BLaER1 treated with 17β-estradiol and CSF1 and Interleukin-3, amounts not matched to agents 10 nM and 100 nM (cell line): ENCODE measurements around the gene RBFOX2.

Source experiments
- H3K27ac ChIP-seq, 11 experiments: shearing (Covaris generic); formaldehyde crosslinking; 2 replicates each; pipeline ENCODE4 v1.8.1; 2022
- H3K27me3 ChIP-seq, 11 experiments: shearing (Covaris generic); formaldehyde crosslinking; 2 replicates each; pipeline ENCODE4 v1.8.1; 2022
- H3K36me3 ChIP-seq, 11 experiments: shearing (Covaris generic); formaldehyde crosslinking; 2 replicates each; pipeline ENCODE4 v1.8.1; 2022
- H3K4me1 ChIP-seq, 10 experiments: shearing (Covaris generic); formaldehyde crosslinking; 2 replicates each; pipeline ENCODE4 v1.8.1; 2022
- H3K4me2 ChIP-seq, 11 experiments: shearing (Covaris generic); formaldehyde crosslinking; 2 replicates each; pipeline ENCODE4 v1.8.1; 2022
- H3K4me3 ChIP-seq, 10 experiments: shearing (Covaris generic); formaldehyde crosslinking; 2 replicates each; pipeline ENCODE4 v1.8.1; 2022
- H3K9ac ChIP-seq, 11 experiments: shearing (Covaris generic); formaldehyde crosslinking; 2 replicates each; pipeline ENCODE4 v1.8.1; 2022
- H3K9me3 ChIP-seq, 11 experiments: shearing (Covaris generic); formaldehyde crosslinking; replicated peaks in 1 of 11; 2 replicates each; pipeline ENCODE4 v1.8.1; 2022
- H4K20me1 ChIP-seq, 11 experiments: shearing (Covaris generic); formaldehyde crosslinking; 2 replicates each; pipeline ENCODE4 v1.8.1; 2022
- Cebpa-rat ChIP-seq, 11 experiments: shearing (Covaris generic); IDR thresholded peaks; 2 replicates each; pipeline ENCODE4 v1.8.1; 2022

Gene RBFOX2

DNA sequence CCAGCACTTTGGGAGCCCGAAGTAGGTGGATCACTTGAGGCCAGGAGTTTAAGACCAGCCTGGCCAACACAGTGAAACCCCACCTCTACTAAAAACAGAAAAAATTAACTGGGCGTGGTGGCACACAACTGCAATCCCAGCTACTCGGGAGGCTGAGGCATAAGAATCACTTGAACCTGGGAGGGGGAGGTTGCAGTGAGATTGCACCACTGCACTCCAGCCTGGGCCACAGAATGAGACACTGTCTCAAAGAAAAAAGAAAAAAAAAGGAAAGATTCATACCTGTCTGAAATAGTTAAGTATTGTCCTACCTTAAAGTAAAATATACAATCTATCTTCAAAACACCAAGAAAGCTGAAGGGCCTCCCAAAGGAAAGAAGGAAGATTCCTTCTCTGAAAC is 20.1 kb downstream of the RBFOX2 start:
- H3K4me1 ChIP-seq: peaks cover 0 to 8% (median 0%) of the 10 kb centered on the region in 10 experiments; a peak in 1 of 20 replicates
- no peaks in the 10 kb centered on the region for H3K27me3 ChIP-seq
- H3K36me3 ChIP-seq: no peaks in the 10 kb centered on the region
- TF ChIP-seq Cebpa-rat (IDR thresholded peaks at IDR 0.05): no peak
- H3K27ac ChIP-seq: no peak overlapping the region
- H3K4me3 ChIP-seq: no peak overlapping the region
- H3K9ac ChIP-seq: no peak overlapping the region
- no peak overlapping the region for H3K4me2 ChIP-seq
- H3K9me3 ChIP-seq: no peaks in the 10 kb centered on the region
- H4K20me1 ChIP-seq: peaks cover 0 to 5% (median 0%) of the 10 kb centered on the region in 11 experiments; a peak in 2 of 22 replicates

DNA sequence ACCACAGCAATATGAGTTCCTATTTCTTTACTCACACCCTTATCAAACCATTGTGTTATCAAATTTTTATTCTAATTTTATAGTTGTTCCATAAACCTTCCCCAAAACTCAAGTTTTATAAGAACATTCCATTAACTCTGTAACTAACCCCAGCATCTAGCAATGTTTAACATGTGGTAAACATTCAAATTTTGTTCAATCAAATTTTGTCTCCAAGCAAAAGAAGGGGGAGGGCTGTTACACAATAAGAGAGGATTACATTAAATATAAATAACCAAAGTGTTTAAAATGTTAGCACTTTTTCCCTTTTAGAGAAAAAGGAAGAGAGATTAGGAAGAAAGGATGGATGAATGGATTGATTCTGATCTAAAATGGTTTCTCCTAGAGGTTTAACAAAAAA is 20.5 kb downstream of the RBFOX2 start:
- Histone ChIP-seq H3K9ac (no peak overlapping the region), H3K27me3 (no peaks in the 10 kb centered on the region), H3K9me3 (no peaks in the 10 kb centered on the region), H4K20me1 (peaks cover 0 to 5% (median 0%) of the 10 kb centered on the region in 11 experiments; a peak in 2 of 22 replicates), H3K4me1 (peaks cover 0 to 8% (median 0%) of the 10 kb centered on the region in 10 experiments; a peak in 1 of 20 replicates), H3K27ac (no peak overlapping the region), H3K36me3 (no peaks in the 10 kb centered on the region), H3K4me2 (no peak overlapping the region), H3K4me3 (no peak overlapping the region)
- no peak for TF ChIP-seq Cebpa-rat (IDR thresholded peaks at IDR 0.05)

DNA sequence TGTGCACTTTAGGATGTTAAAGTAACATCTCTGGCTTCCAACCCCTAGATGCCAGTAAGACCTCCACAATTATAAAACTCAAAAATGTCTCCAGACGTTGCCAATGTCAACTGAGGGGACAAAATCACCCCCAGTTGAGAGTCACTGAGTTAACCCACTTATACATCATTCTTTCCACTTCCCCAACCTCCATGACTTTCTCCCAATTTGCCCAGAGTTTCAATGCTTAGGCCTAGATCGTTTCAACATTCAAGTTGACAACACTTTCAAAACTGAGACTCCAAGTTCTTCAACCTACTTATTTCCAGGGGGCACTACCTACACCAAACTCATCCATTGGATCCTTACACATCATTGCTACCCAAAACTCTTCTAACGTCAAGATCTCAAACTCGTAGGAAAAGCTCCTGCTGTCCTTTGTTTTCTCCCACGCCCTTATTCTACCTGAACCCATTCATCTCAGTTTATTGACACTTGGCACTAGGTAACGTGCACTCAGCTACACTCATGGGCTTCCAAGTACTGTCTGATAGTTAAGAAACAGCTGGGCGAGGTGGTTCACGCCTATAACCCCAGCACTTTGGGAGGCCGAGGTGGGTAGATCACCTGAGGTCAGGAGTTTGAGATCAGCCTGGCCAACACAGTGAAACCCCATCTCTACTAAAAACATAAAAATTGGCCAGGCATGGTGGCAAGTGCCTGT is 24.5 kb downstream of the RBFOX2 start:
- Histone ChIP-seq H3K36me3 (no peaks in the 10 kb centered on the region), H3K9me3 (no peaks in the 10 kb centered on the region), H3K4me1 (peaks cover 0 to 4% (median 0%) of the 10 kb centered on the region in 10 experiments; a peak in 1 of 20 replicates), H4K20me1 (no peaks in the 10 kb centered on the region; a peak in 1 of 22 replicates), H3K4me3 (no peak overlapping the region), H3K27ac (no peak overlapping the region), H3K27me3 (no peaks in the 10 kb centered on the region), H3K4me2 (no peak overlapping the region), H3K9ac (no peak overlapping the region)
- TF ChIP-seq Cebpa-rat (IDR thresholded peaks at IDR 0.05): no peak

DNA sequence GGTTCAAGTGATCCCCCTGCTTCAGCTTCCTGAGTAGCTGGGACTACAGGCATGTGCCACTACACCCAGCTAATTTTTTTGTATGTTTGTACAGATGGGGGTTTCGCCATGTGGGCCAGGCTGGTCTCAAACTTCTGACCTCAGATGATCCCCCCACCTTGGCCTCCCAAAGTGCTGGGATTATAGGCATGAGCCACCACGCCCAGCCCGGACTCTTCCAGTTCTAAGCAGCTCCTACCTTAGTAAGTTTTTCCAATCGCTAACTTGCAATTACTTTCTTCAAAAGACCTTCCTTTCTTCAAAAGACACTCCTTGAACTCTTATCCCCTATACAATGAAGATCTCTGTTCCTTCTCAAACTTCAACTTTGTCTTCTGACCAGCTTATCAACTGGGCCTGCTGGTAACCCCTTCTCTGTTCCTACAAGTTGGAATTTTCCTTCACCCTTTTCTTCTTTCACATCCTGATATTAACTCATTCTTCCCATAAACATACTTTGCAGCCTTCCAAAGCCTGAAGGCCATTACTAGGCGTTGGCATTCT is 25.8 kb downstream of the RBFOX2 start:
- Histone ChIP-seq H3K27ac (no peak overlapping the region), H3K27me3 (no peaks in the 10 kb centered on the region), H3K4me2 (no peak overlapping the region), H3K4me1 (no peaks in the 10 kb centered on the region), H3K4me3 (no peak overlapping the region), H3K9me3 (no peaks in the 10 kb centered on the region), H4K20me1 (no peaks in the 10 kb centered on the region; a peak in 1 of 22 replicates), H3K36me3 (no peaks in the 10 kb centered on the region), H3K9ac (no peak overlapping the region)
- no peak for TF ChIP-seq Cebpa-rat (IDR thresholded peaks at IDR 0.05)

DNA sequence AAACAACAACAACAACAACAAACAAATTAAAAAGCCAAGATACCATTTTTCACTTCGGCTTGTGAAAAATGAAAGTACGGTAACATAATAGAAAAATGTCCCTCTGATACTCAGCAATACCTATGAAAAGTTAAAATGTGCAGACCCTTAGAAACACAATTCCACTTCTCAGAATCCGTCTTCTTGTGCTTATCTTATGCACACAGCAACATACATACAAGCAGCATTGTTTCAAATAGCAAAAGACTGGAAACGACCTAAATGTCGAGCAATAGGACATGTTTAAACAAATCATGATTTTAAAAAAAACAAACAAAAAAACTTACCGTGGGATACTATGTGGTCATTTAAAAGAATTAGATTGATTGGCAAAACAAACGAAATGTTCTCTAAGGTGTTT is 26.5 kb downstream of the RBFOX2 start:
- Histone ChIP-seq H3K4me1 (peaks cover 0 to 6% (median 0%) of the 10 kb centered on the region in 10 experiments; a peak in 2 of 20 replicates), H3K9me3 (no peaks in the 10 kb centered on the region), H4K20me1 (no peaks in the 10 kb centered on the region; a peak in 1 of 22 replicates), H3K9ac (no peak overlapping the region), H3K4me3 (no peak overlapping the region), H3K27me3 (no peaks in the 10 kb centered on the region), H3K36me3 (no peaks in the 10 kb centered on the region), H3K27ac (no peak overlapping the region), H3K4me2 (no peak overlapping the region)
- TF ChIP-seq Cebpa-rat (IDR thresholded peaks at IDR 0.05): no peak

DNA sequence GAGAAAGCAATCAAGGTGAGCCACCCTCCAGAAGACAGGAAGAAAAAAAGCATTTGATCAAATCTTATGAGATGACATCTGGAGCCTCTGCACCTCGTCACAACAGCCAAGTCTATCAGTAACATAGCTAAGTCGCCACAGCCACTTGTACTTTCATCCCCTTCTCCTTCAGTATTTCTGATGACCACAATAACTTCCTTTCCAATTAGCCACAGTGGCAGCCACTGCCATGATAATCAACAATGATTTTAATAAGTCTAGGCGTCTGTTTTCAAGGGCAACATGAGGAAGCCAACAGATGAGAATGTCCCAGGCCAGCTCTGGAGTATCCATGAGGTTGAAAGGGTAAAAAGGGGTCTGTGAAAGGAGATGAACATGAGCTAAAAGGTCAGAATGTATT is 29.9 kb downstream of the RBFOX2 start:
- H3K36me3 ChIP-seq: no peaks in the 10 kb centered on the region
- H3K4me2 ChIP-seq: no peak overlapping the region
- no peak for TF ChIP-seq Cebpa-rat (IDR thresholded peaks at IDR 0.05)
- H4K20me1 ChIP-seq: no peaks in the 10 kb centered on the region; a peak in 1 of 22 replicates
- H3K27ac ChIP-seq: no peak overlapping the region
- peaks cover 0 to 18% (median 0%) of the 10 kb centered on the region in 10 experiments; a peak in 4 of 20 replicates for H3K4me1 ChIP-seq
- no peaks in the 10 kb centered on the region for H3K27me3 ChIP-seq
- no peak overlapping the region for H3K4me3 ChIP-seq
- H3K9ac ChIP-seq: no peak overlapping the region
- 0 out of 22 replicates have a peak, but pooled peaks cover 0 to under 1% (median 0%) of the 10 kb centered on the region in 11 experiments for H3K9me3 ChIP-seq

DNA sequence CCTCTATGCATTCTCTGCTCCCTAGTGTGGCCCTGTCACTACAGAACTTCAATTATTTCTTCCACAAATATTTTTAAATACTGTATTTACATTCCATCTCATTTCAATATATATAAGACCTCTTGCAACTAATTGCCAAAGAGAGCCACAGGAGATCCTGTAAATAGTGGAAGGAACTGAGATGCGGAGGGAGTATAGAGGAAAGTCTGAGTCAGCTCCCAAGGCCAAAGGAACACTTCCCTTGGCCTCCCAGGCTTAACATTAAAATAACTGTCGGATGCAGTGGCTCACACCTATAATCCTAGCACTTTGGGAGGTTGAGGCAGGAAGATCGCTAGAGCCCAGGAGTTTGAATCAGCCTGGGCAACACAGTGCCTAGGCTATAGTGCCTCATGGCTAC is 31.2 kb downstream of the RBFOX2 start:
- H3K9me3 ChIP-seq: peaks cover 0 to 8% (median 0%) of the 10 kb centered on the region in 11 experiments; a peak in 1 of 22 replicates
- peaks cover 0 to 18% (median 0%) of the 10 kb centered on the region in 10 experiments; a peak in 4 of 20 replicates for H3K4me1 ChIP-seq
- no peaks in the 10 kb centered on the region for H3K27me3 ChIP-seq
- no peak overlapping the region for H3K4me3 ChIP-seq
- H3K4me2 ChIP-seq: peak overlapping the region in 1 of 11 experiments; percentile 32; a peak in 1 of 22 replicates
- H4K20me1 ChIP-seq: no peaks in the 10 kb centered on the region; a peak in 1 of 22 replicates
- H3K27ac ChIP-seq: no peak overlapping the region
- H3K9ac ChIP-seq: no peak overlapping the region
- H3K36me3 ChIP-seq: no peaks in the 10 kb centered on the region
- TF ChIP-seq Cebpa-rat (IDR thresholded peaks at IDR 0.05): no peak

DNA sequence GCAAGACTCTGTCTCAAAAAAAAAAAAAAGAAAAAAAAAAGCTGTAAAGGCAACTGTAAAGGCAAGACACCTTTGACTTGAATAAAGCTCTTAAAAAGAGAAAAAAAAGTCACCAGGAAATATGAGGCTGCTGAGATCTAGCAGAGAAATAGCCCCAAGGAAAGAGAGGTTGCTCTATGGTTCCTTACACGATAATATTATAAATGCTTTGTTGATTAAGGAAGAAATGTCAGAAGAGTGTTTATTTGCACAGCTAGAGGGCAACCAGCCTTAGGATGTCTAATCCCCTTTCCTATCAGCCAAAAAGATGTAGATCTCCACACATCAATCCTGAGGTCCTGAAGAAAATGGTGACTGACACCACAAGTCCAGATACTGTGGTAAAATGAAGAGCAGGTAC is 32.0 kb downstream of the RBFOX2 start:
- Histone ChIP-seq H3K27me3 (no peaks in the 10 kb centered on the region), H3K9ac (no peak overlapping the region), H3K36me3 (no peaks in the 10 kb centered on the region), H4K20me1 (no peaks in the 10 kb centered on the region; a peak in 1 of 22 replicates), H3K4me2 (no peak overlapping the region), H3K9me3 (peaks cover 0 to 8% (median 0%) of the 10 kb centered on the region in 11 experiments; a peak in 1 of 22 replicates), H3K27ac (no peak overlapping the region), H3K4me3 (no peak overlapping the region), H3K4me1 (peaks cover 0 to 18% (median 0%) of the 10 kb centered on the region in 10 experiments; a peak in 4 of 20 replicates)
- TF ChIP-seq Cebpa-rat (IDR thresholded peaks at IDR 0.05): no peak

DNA sequence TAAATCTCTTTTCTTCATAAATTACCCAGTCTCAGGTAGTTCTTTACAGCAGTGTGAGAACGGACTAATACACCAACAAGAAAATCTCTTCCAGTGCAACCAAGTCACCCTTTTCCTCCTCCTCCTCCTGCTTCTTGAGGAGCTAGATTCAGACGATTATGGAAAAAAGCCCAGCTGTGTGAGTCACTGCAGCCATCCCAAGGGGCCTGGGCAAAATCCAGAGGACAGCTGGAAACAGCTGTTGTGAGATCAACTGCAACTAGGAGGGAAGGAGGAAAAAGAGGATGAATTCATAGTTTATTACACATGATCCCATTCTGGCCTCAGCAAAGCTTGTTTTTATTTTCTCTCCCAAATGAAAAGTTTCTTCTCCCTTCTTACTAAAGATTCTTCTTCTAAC is 32.9 kb downstream of the RBFOX2 start:
- Histone ChIP-seq H3K9ac (no peak overlapping the region), H3K4me1 (peaks cover 0 to 18% (median 0%) of the 10 kb centered on the region in 10 experiments; a peak in 4 of 20 replicates), H4K20me1 (no peaks in the 10 kb centered on the region; a peak in 1 of 22 replicates), H3K27ac (no peak overlapping the region), H3K27me3 (no peaks in the 10 kb centered on the region), H3K9me3 (peaks cover 0 to 8% (median 0%) of the 10 kb centered on the region in 11 experiments; a peak in 1 of 22 replicates), H3K36me3 (no peaks in the 10 kb centered on the region), H3K4me2 (no peak overlapping the region), H3K4me3 (no peak overlapping the region)
- no peak for TF ChIP-seq Cebpa-rat (IDR thresholded peaks at IDR 0.05)
